ENCODE data around the gene ECPAS. TPM values are rescaled to one million over a fixed set of nuclear protein-coding genes. Genes with fewer than 3 reads are reported as not detected.
"Not testable (repeated sequence)": the region's sequence is repeated elsewhere in the genome, so short reads cannot be mapped to it uniquely, and the experiment has no call there.

ECPAS gene
- total RNA-seq, 1 donor from 2014 or later: 162 TPM

GRCh38 chr9:111450124-111450523 is 34.1 kb downstream of the ECPAS start:
- H3K9me3 ChIP-seq (ENCODE audit: control insufficient read depth in 3 of 3, low read length in 3 of 3): no peaks in the 10 kb centered on the region
- H3K27ac ChIP-seq (ENCODE audit: low read depth, low read length): peak overlapping the region; percentile 61
- H3K9ac ChIP-seq (ENCODE audit: low read depth in 1 of 3, low read length in 3 of 3): no peak overlapping the region
- peaks cover 0 to 6% (median 0%) of the 10 kb centered on the region in 3 donors for H3K36me3 ChIP-seq (ENCODE audit: control insufficient read depth in 3 of 3, insufficient read depth in 3 of 3, low read length in 3 of 3)
- H3K27me3 ChIP-seq (ENCODE audit: control insufficient read depth in 3 of 3, insufficient read depth in 3 of 3, low read length in 3 of 3): no peaks in the 10 kb centered on the region
- H3K4me1 ChIP-seq (ENCODE audit: control insufficient read depth in 3 of 3, insufficient read depth in 3 of 3, low read length in 3 of 3): peaks cover 21 to 34% (median 22%) of the 10 kb centered on the region in 3 donors
- no peak overlapping the region for H3K4me3 ChIP-seq (ENCODE audit: low read length in 3 of 3)

- no peaks in the 10 kb centered on the region for H3K9me3 ChIP-seq (ENCODE audit: control insufficient read depth in 3 of 3, low read length in 3 of 3)
- no peak overlapping the region for H3K4me3 ChIP-seq (ENCODE audit: low read length in 3 of 3)
- no peaks in the 10 kb centered on the region for H3K27me3 ChIP-seq (ENCODE audit: control insufficient read depth in 3 of 3, insufficient read depth in 3 of 3, low read length in 3 of 3)
- H3K4me1 ChIP-seq (ENCODE audit: control insufficient read depth in 3 of 3, insufficient read depth in 3 of 3, low read length in 3 of 3): peaks cover 21 to 34% (median 22%) of the 10 kb centered on the region in 3 donors
- no peak overlapping the region for H3K9ac ChIP-seq (ENCODE audit: low read depth in 1 of 3, low read length in 3 of 3)
- H3K27ac ChIP-seq (ENCODE audit: low read depth, low read length): peak overlapping the region; percentile 61
- peaks cover 0 to 6% (median 0%) of the 10 kb centered on the region in 3 donors for H3K36me3 ChIP-seq (ENCODE audit: control insufficient read depth in 3 of 3, insufficient read depth in 3 of 3, low read length in 3 of 3)
Observed at GRCh38 chr9:111449705-111450104, 34.5 kb downstream of the ECPAS start.

GRCh38 chr9:111445799-111446198 is 38.4 kb downstream of the ECPAS start:
- not testable (repeated sequence) for H3K27ac ChIP-seq (ENCODE audit: low read depth, low read length); H3K9ac ChIP-seq (ENCODE audit: low read depth in 1 of 3, low read length in 3 of 3); H3K9me3 ChIP-seq (ENCODE audit: control insufficient read depth in 3 of 3, low read length in 3 of 3); H3K4me3 ChIP-seq (ENCODE audit: low read length in 3 of 3); H3K27me3 ChIP-seq (ENCODE audit: control insufficient read depth in 3 of 3, insufficient read depth in 3 of 3, low read length in 3 of 3)
- Histone ChIP-seq H3K36me3 (ENCODE audit: control insufficient read depth in 3 of 3, insufficient read depth in 3 of 3, low read length in 3 of 3) (peaks cover 4 to 25% (median 21%) of the 10 kb centered on the region in 3 donors), H3K4me1 (ENCODE audit: control insufficient read depth in 3 of 3, insufficient read depth in 3 of 3, low read length in 3 of 3) (peaks cover 9 to 11% (median 10%) of the 10 kb centered on the region in 3 donors)

- peaks cover 8 to 39% (median 38%) of the 10 kb centered on the region in 3 donors for H3K36me3 ChIP-seq (ENCODE audit: control insufficient read depth in 3 of 3, insufficient read depth in 3 of 3, low read length in 3 of 3)
- H3K27me3 ChIP-seq (ENCODE audit: control insufficient read depth in 3 of 3, insufficient read depth in 3 of 3, low read length in 3 of 3): no peaks in the 10 kb centered on the region
- H3K9me3 ChIP-seq (ENCODE audit: control insufficient read depth in 3 of 3, low read length in 3 of 3): no peaks in the 10 kb centered on the region
- no peak overlapping the region for H3K4me3 ChIP-seq (ENCODE audit: low read length in 3 of 3)
- H3K4me1 ChIP-seq (ENCODE audit: control insufficient read depth in 3 of 3, insufficient read depth in 3 of 3, low read length in 3 of 3): no peaks in the 10 kb centered on the region
- H3K27ac ChIP-seq (ENCODE audit: low read depth, low read length): no peak overlapping the region
- no peak overlapping the region for H3K9ac ChIP-seq (ENCODE audit: low read depth in 1 of 3, low read length in 3 of 3)
Observed at GRCh38 chr9:111443454-111443853, 40.7 kb downstream of the ECPAS start.

GRCh38 chr9:111442360-111443027 is 41.7 kb downstream of the ECPAS start:
- no peaks in the 10 kb centered on the region for H3K9me3 ChIP-seq (ENCODE audit: control insufficient read depth in 3 of 3, low read length in 3 of 3)
- H3K4me1 ChIP-seq (ENCODE audit: control insufficient read depth in 3 of 3, insufficient read depth in 3 of 3, low read length in 3 of 3): no peaks in the 10 kb centered on the region
- H3K27me3 ChIP-seq (ENCODE audit: control insufficient read depth in 3 of 3, insufficient read depth in 3 of 3, low read length in 3 of 3): no peaks in the 10 kb centered on the region
- H3K36me3 ChIP-seq (ENCODE audit: control insufficient read depth in 3 of 3, insufficient read depth in 3 of 3, low read length in 3 of 3): peaks cover 8 to 42% (median 40%) of the 10 kb centered on the region in 3 donors
- H3K4me3 ChIP-seq (ENCODE audit: low read length in 3 of 3): no peak overlapping the region
- no peak overlapping the region for H3K9ac ChIP-seq (ENCODE audit: low read depth in 1 of 3, low read length in 3 of 3)
- no peak overlapping the region for H3K27ac ChIP-seq (ENCODE audit: low read depth, low read length)

GRCh38 chr9:111440226-111440625 is 44.0 kb downstream of the ECPAS start:
- no peaks in the 10 kb centered on the region for H3K27me3 ChIP-seq (ENCODE audit: control insufficient read depth in 3 of 3, insufficient read depth in 3 of 3, low read length in 3 of 3)
- H3K36me3 ChIP-seq (ENCODE audit: control insufficient read depth in 3 of 3, insufficient read depth in 3 of 3, low read length in 3 of 3): peaks cover 18 to 51% (median 46%) of the 10 kb centered on the region in 3 donors
- no peak overlapping the region for H3K27ac ChIP-seq (ENCODE audit: low read depth, low read length)
- no peaks in the 10 kb centered on the region for H3K9me3 ChIP-seq (ENCODE audit: control insufficient read depth in 3 of 3, low read length in 3 of 3)
- no peak overlapping the region for H3K4me3 ChIP-seq (ENCODE audit: low read length in 3 of 3)
- no peak overlapping the region for H3K9ac ChIP-seq (ENCODE audit: low read depth in 1 of 3, low read length in 3 of 3)
- H3K4me1 ChIP-seq (ENCODE audit: control insufficient read depth in 3 of 3, insufficient read depth in 3 of 3, low read length in 3 of 3): no peaks in the 10 kb centered on the region

- H3K4me3 ChIP-seq (ENCODE audit: low read length in 3 of 3): no peak overlapping the region
- peaks cover 18 to 48% (median 43%) of the 10 kb centered on the region in 3 donors for H3K36me3 ChIP-seq (ENCODE audit: control insufficient read depth in 3 of 3, insufficient read depth in 3 of 3, low read length in 3 of 3)
- H3K9ac ChIP-seq (ENCODE audit: low read depth in 1 of 3, low read length in 3 of 3): no peak overlapping the region
Observed at GRCh38 chr9:111438541-111439235, 45.5 kb downstream of the ECPAS start.

GRCh38 chr9:111436571-111436970 is 47.6 kb downstream of the ECPAS start:
- no peak overlapping the region for H3K4me3 ChIP-seq (ENCODE audit: low read length in 3 of 3)
- no peaks in the 10 kb centered on the region for H3K9me3 ChIP-seq (ENCODE audit: control insufficient read depth in 3 of 3, low read length in 3 of 3)
- H3K9ac ChIP-seq (ENCODE audit: low read depth in 1 of 3, low read length in 3 of 3): no peak overlapping the region
- H3K27ac ChIP-seq (ENCODE audit: low read depth, low read length): no peak overlapping the region
- H3K36me3 ChIP-seq (ENCODE audit: control insufficient read depth in 3 of 3, insufficient read depth in 3 of 3, low read length in 3 of 3): peaks cover 23 to 50% (median 45%) of the 10 kb centered on the region in 3 donors
- H3K4me1 ChIP-seq (ENCODE audit: control insufficient read depth in 3 of 3, insufficient read depth in 3 of 3, low read length in 3 of 3): no peaks in the 10 kb centered on the region
- H3K27me3 ChIP-seq (ENCODE audit: control insufficient read depth in 3 of 3, insufficient read depth in 3 of 3, low read length in 3 of 3): no peaks in the 10 kb centered on the region

More at GRCh38 chr9:111438541-111439235, 45.5 kb downstream of the ECPAS start:
- no peaks in the 10 kb centered on the region for H3K4me1 ChIP-seq (ENCODE audit: control insufficient read depth in 3 of 3, insufficient read depth in 3 of 3, low read length in 3 of 3)
- no peaks in the 10 kb centered on the region for H3K9me3 ChIP-seq (ENCODE audit: control insufficient read depth in 3 of 3, low read length in 3 of 3)
- no peak overlapping the region for H3K27ac ChIP-seq (ENCODE audit: low read depth, low read length)
- H3K27me3 ChIP-seq (ENCODE audit: control insufficient read depth in 3 of 3, insufficient read depth in 3 of 3, low read length in 3 of 3): no peaks in the 10 kb centered on the region

GRCh38 chr9:111433082-111433481 is 51.1 kb downstream of the ECPAS start:
- Histone ChIP-seq H3K9ac (ENCODE audit: low read depth in 1 of 3, low read length in 3 of 3) (no peak overlapping the region), H3K4me1 (ENCODE audit: control insufficient read depth in 3 of 3, insufficient read depth in 3 of 3, low read length in 3 of 3) (no peaks in the 10 kb centered on the region), H3K27me3 (ENCODE audit: control insufficient read depth in 3 of 3, insufficient read depth in 3 of 3, low read length in 3 of 3) (no peaks in the 10 kb centered on the region), H3K36me3 (ENCODE audit: control insufficient read depth in 3 of 3, insufficient read depth in 3 of 3, low read length in 3 of 3) (peaks cover 33 to 59% (median 43%) of the 10 kb centered on the region in 3 donors), H3K27ac (ENCODE audit: low read depth, low read length) (no peak overlapping the region), H3K4me3 (ENCODE audit: low read length in 3 of 3) (no peak overlapping the region), H3K9me3 (ENCODE audit: control insufficient read depth in 3 of 3, low read length in 3 of 3) (no peaks in the 10 kb centered on the region)

GRCh38 chr9:111431684-111432083 is 52.5 kb downstream of the ECPAS start:
- H3K9ac ChIP-seq (ENCODE audit: low read depth in 1 of 3, low read length in 3 of 3): no peak overlapping the region
- H3K4me3 ChIP-seq (ENCODE audit: low read length in 3 of 3): no peak overlapping the region
- H3K27me3 ChIP-seq (ENCODE audit: control insufficient read depth in 3 of 3, insufficient read depth in 3 of 3, low read length in 3 of 3): no peaks in the 10 kb centered on the region
- peaks cover 0 to 3% (median 0%) of the 10 kb centered on the region in 3 donors for H3K4me1 ChIP-seq (ENCODE audit: control insufficient read depth in 3 of 3, insufficient read depth in 3 of 3, low read length in 3 of 3)
- no peak overlapping the region for H3K27ac ChIP-seq (ENCODE audit: low read depth, low read length)
- no peaks in the 10 kb centered on the region for H3K9me3 ChIP-seq (ENCODE audit: control insufficient read depth in 3 of 3, low read length in 3 of 3)
- peaks cover 32 to 60% (median 53%) of the 10 kb centered on the region in 3 donors for H3K36me3 ChIP-seq (ENCODE audit: control insufficient read depth in 3 of 3, insufficient read depth in 3 of 3, low read length in 3 of 3)
